Subcutaneous abdominal adipose tissue (tissue), 5 donors: ENCODE data around the gene CYP27A1.
"Not testable (repeated sequence)": the region's sequence is repeated elsewhere in the genome, so short reads cannot be mapped to it uniquely, and the experiment has no call there.

Experiments used
- H3K27ac ChIP-seq: one replicate; pipeline ENCODE4 v1.7.0; 2013; ENCODE audit warnings: low read depth, mild to moderate bottlenecking, inconsistent platforms, low read length, moderate library complexity
- H3K27me3 ChIP-seq, 5 donors: one replicate each; pipeline ENCODE4 v1.7.0; 2013; ENCODE audit warnings: low read length in 5 of 5, inconsistent platforms in 1 of 5; ENCODE audit not compliant: control insufficient read depth in 5 of 5, insufficient read depth in 4 of 5
- H3K36me3 ChIP-seq, 5 donors: one replicate each; pipeline ENCODE4 v1.7.0; 2013; ENCODE audit warnings: low read length in 5 of 5; ENCODE audit not compliant: control insufficient read depth in 5 of 5, insufficient read depth in 5 of 5
- H3K4me1 ChIP-seq, 5 donors: one replicate each; pipeline ENCODE4 v1.7.0; 2013; ENCODE audit warnings: low read length in 5 of 5, mild to moderate bottlenecking in 3 of 5, moderate library complexity in 1 of 5; ENCODE audit not compliant: control insufficient read depth in 5 of 5, insufficient read depth in 5 of 5
- H3K4me3 ChIP-seq, 5 donors: one replicate each; pipeline ENCODE4 v1.7.0; 2013; ENCODE audit warnings: low read length in 5 of 5, low read depth in 1 of 5
- H3K9ac ChIP-seq, 5 donors: one replicate each; pipeline ENCODE4 v1.7.0; 2013; ENCODE audit warnings: low read length in 5 of 5, mild to moderate bottlenecking in 4 of 5, moderate library complexity in 3 of 5
- H3K9me3 ChIP-seq, 5 donors: one replicate each; pipeline ENCODE4 v1.7.0; 2013; ENCODE audit warnings: low read length in 5 of 5; ENCODE audit not compliant: control insufficient read depth in 5 of 5
- donor health status: healthy.
- donor health status: healthy.
- donor health status: healthy.
- donor health status: healthy.
- donor health status: healthy.

CYP27A1 gene

DNA sequence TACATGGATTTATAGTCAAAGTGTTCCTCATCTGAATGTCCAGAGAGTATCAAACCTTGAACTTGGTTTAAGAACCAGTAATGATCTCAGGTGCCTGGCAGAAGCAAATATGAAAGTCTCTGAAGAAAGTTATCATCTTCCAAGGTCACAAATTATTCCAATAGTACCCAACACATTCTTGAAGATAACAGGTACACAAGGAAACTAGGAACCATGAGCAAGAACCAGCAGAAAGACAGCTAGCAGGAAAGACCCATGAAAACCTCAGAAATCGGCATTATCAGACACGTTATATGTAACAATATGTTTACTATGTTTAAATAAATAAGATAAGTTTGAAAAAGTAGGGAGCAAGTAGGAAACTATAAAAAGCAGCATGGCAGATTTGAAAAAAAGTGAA lies 55.5 kb downstream of the CYP27A1 start:
- Histone ChIP-seq H3K4me1 (peaks cover 0 to 12% (median 9%) of the 10 kb centered on the region in 5 donors), H3K4me3 (no peak overlapping the region), H3K27me3 (peaks cover 0 to 6% (median 2%) of the 10 kb centered on the region in 5 donors), H3K27ac (no peak overlapping the region), H3K36me3 (no peaks in the 10 kb centered on the region), H3K9me3 (peaks cover 0 to 5% (median 0%) of the 10 kb centered on the region in 5 donors), H3K9ac (no peak overlapping the region)

DNA sequence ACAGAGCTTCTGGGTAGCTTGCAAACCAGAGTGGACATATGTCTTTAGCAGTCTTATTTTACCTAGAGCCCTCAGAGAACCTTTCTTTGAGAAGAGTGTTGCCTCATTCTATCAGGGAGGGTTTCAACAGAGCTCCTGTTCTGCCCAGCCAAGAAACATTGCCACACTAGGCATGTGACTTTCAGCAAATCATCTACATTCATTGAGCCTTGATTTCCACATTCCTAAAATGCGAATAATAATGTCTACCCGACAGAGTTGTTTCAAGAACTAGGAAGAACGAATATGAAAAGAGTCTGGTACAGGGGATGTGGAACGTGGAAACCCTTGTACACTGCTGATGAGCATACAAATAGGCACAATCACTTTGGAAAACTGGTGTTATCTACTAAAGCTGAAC lies 57.5 kb downstream of the CYP27A1 start:
- H3K4me3 ChIP-seq = no peak overlapping the region
- H3K27ac ChIP-seq = no peak overlapping the region
- H3K27me3 ChIP-seq = peaks cover 0 to 5% (median 0%) of the 10 kb centered on the region in 5 donors
- peaks cover 0 to 5% (median 0%) of the 10 kb centered on the region in 5 donors for H3K9me3 ChIP-seq
- no peak overlapping the region for H3K9ac ChIP-seq
- H3K36me3 ChIP-seq = no peaks in the 10 kb centered on the region
- peaks cover 0 to 12% (median 8%) of the 10 kb centered on the region in 5 donors for H3K4me1 ChIP-seq

DNA sequence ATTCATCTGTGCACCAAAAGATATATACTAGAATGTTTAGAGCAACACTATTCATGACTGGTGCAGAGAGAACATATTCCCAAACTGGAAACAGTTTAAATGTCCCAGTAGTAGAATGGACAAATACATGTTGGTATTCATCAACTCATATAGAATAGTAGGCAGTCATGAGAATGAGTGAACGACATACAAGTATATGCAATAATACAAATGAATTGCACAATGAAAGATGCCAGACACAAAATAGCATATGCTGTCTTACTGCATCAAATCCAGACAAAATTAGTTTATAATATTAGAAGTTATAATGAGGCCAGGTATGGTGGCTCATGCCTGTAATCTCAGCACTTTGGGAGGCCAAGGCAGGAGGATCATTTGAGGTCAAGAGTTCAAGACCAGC lies 57.9 kb downstream of the CYP27A1 start:
- Histone ChIP-seq H3K27ac (no peak overlapping the region), H3K4me1 (peaks cover 0 to 12% (median 8%) of the 10 kb centered on the region in 5 donors), H3K9me3 (peaks cover 0 to 5% (median 0%) of the 10 kb centered on the region in 5 donors), H3K4me3 (no peak overlapping the region), H3K27me3 (peaks cover 0 to 5% (median 0%) of the 10 kb centered on the region in 5 donors), H3K36me3 (no peaks in the 10 kb centered on the region), H3K9ac (no peak overlapping the region)

DNA sequence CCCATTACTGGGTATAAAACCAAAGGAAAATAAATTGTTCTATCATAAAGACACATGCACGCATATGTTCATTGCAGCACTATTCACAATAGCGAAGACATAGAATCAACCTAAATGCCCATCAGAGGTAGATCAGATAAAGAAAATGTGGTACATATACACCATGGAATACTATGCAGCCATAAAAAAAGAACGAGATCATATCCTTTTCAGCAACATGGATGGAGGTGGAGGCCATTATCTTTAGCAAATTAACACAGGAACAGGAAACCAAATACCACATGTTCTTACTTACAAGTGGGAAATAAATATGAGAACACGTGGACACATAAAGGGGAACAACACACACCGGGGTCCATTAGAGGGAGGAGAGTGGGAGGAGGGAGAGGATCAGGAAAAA lies 62.4 kb downstream of the CYP27A1 start:
- not testable (repeated sequence) for H3K9ac ChIP-seq, H3K27ac ChIP-seq, H3K9me3 ChIP-seq, H3K27me3 ChIP-seq, H3K4me3 ChIP-seq, H3K4me1 ChIP-seq, H3K36me3 ChIP-seq

DNA sequence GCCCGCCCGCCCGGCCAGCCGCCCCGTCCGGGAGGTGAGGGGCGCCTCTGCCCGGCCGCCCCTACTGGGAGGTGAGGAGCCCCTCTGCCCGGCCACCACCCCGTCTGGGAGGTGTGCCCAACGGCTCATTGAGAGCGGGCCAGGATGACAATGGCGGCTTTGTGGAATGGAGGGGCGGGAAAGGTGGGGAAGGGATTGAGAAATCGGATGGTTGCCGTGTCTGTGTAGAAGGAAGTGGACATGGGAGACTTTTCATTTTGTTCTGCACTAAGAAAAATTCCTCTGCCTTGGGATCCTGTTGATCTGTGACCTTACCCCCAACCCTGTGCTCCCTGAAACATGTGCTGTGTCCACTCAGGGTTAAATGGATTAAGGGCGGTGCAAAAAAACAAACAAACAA lies 65.0 kb downstream of the CYP27A1 start:
- H3K27me3 ChIP-seq = peaks cover 10 to 21% (median 13%) of the 10 kb centered on the region in 5 donors
- not testable (repeated sequence) for H3K4me3 ChIP-seq, H3K27ac ChIP-seq

DNA sequence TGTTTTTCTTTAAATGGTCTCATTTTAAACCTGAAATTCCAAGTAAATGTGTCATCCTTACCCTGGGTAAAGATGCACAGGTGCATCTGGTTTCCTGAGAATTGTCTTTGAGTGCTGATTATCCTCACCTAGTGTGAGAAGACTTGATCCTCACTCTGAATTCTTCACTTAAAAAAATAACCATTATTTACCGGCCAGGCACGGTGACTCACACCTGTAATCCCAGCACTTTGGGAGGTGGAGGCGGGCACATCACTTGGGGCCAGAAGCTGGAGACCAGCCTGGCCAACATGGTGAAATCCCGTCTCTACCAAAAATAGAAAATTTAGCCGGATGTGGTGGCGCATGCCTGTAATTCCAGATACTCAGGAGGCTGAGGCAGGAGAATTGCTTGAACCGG lies 67.8 kb downstream of the CYP27A1 start:
- Histone ChIP-seq H3K27me3 (peaks cover 19 to 33% (median 27%) of the 10 kb centered on the region in 5 donors), H3K9me3 (no peaks in the 10 kb centered on the region), H3K4me3 (no peak overlapping the region), H3K9ac (no peak overlapping the region), H3K27ac (no peak overlapping the region), H3K36me3 (no peaks in the 10 kb centered on the region), H3K4me1 (peaks cover 0 to 2% (median 0%) of the 10 kb centered on the region in 5 donors)

More for the DNA sequence above, 65.0 kb downstream of the CYP27A1 start:
- not testable (repeated sequence) for H3K36me3 ChIP-seq, H3K9ac ChIP-seq, H3K9me3 ChIP-seq, H3K4me1 ChIP-seq

DNA sequence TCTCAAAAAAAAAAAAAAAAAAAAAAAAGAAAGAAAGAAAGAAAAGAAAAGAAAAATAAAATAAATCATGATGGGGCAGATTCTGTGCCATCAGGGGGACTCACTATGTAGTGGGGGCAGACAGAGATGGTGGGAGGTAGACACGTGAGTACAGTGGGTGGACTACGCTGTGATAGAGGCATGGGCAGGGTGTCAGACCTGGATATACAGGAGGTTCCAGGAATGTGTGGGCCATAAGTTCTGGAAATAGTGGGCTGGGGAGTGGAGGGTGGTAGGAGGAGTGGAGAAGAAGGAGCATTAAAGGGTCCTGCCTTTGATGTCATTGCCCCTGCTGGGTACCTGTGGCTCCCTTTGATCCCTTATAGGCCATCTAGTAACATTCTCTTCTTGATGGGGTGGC lies 68.8 kb downstream of the CYP27A1 start:
- peaks cover 0 to 2% (median 0%) of the 10 kb centered on the region in 5 donors for H3K4me1 ChIP-seq

DNA sequence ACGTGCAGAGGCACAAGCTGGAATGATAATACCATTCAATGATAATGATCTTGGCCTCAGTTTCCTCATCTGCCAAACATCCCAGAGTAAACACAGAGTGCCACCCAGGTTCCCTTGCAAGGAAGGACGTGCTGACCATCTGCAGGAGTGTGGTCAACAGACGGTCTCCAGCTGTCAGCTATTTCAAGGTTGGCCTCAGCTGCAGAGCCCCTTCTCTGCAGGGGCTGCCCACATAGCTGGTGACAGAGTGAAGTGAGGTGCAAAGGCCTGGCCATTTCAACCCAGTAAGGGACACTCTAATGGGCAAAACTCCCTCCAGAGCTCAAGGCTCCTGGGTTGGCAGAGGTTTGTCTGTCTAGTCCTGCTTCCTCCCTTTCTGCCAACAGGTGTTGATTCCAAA lies 69.3 kb downstream of the CYP27A1 start:
- H3K27ac ChIP-seq = no peak overlapping the region
- H3K9me3 ChIP-seq = no peaks in the 10 kb centered on the region
- peaks cover 30 to 45% (median 34%) of the 10 kb centered on the region in 5 donors for H3K27me3 ChIP-seq
- H3K9ac ChIP-seq = no peak overlapping the region
- H3K36me3 ChIP-seq = no peaks in the 10 kb centered on the region
- H3K4me3 ChIP-seq = no peak overlapping the region
- peaks cover 0 to 2% (median 0%) of the 10 kb centered on the region in 5 donors for H3K4me1 ChIP-seq

More for the DNA sequence above, 68.8 kb downstream of the CYP27A1 start:
- Histone ChIP-seq H3K9me3 (no peaks in the 10 kb centered on the region), H3K27ac (no peak overlapping the region), H3K27me3 (peaks cover 26 to 44% (median 34%) of the 10 kb centered on the region in 5 donors), H3K4me3 (no peak overlapping the region), H3K9ac (no peak overlapping the region), H3K36me3 (no peaks in the 10 kb centered on the region)

DNA sequence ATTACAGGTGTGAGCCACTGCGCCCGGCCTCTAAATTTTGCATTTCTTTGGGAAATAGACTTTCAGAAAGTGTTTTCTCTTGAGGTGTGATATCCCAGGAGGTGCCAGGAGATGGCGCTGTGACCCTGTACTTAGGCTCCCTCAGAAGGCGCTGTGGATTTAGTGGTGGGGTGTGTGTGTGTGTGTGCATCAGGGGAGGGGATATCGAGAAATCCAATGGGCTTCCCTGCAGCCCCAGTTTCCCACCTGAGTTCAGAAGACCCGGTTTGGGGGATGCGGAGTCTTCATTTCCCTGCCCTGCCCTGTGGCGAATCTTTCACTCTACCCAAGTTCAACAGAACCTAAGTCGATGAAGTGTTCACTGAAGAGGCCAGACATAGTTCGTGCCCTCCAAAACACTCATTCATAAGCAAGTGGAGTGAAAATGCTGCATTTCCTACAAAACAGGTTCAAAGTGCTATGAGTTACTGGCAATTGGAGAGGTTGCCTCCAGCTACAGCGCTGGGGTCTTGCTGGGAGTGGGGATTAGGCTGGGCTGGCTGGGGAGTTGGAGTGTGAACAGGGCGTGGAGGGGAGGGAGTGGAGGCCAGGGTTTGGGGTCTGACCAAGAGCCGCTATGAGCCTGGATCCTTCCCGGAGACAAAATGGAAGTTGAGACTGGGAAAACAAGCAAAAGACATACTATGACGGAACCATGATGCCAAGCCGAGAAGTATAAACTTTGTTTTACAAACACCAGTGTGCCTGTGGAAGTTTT lies 71.1 kb downstream of the CYP27A1 start:
- H3K27ac ChIP-seq = no peak overlapping the region
- no peaks in the 10 kb centered on the region for H3K36me3 ChIP-seq
- peaks cover 0 to 5% (median 0%) of the 10 kb centered on the region in 5 donors for H3K4me1 ChIP-seq
- H3K9ac ChIP-seq = no peak overlapping the region
- no peaks in the 10 kb centered on the region for H3K9me3 ChIP-seq
- no peak overlapping the region for H3K4me3 ChIP-seq
- peaks cover 43 to 60% (median 47%) of the 10 kb centered on the region in 5 donors for H3K27me3 ChIP-seq

DNA sequence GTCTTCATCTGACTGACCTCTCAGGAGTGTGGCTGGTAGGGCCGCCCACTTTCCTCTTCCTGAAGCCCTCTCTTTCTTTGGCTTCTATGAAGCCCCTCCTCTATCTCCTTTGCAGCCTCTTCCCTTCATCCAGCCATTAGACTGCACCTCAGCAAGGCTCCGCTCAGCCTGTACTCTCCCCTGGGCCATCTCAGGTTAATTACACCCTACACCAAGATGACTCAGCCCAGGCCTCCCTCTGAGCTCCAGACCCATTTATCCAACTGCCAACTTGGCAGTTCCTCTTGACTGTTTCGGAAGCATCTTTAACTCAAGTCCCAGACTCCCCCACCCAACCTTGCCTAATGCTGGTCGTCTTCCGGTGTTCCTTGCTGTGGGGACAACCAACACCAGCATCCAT lies 71.8 kb downstream of the CYP27A1 start:
- Histone ChIP-seq H3K4me3 (no peak overlapping the region), H3K4me1 (peaks cover 0 to 5% (median 2%) of the 10 kb centered on the region in 5 donors), H3K27me3 (peaks cover 50 to 60% (median 52%) of the 10 kb centered on the region in 5 donors), H3K27ac (no peak overlapping the region), H3K9me3 (no peaks in the 10 kb centered on the region), H3K9ac (no peak overlapping the region), H3K36me3 (no peaks in the 10 kb centered on the region)
